ENCODE measurements around the gene METTL9.
"Not testable (repeated sequence)": the region's sequence is repeated elsewhere in the genome, so short reads cannot be mapped to it uniquely, and the experiment has no call there.

Gene METTL9

DNA sequence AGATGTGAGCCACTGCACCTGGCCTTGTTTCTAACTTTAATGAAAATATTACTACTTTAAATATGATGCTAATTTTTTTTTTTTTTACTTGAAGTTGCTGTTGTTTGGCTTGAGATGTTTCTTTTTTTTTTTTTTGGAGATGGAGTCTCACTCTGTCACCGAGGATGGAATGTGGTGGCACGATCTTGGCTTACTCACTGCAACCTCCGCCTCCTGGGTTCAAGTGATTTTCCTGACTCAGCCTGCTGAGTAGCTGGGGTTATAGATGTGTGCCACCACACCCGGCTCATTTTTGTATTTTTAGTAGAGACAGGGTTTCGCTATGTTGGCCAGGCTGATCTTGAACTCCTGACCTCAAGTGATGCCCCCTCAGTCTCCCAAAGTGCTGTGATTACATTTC, 29.4 kb downstream of the METTL9 start:
- ATAC-seq = no peak
- TF ChIP-seq BACH2 (CRISPR knock-in tag; IDR thresholded peaks at IDR 0.05; ENCODE audit: borderline replicate concordance) (no peak), ARNTL (CRISPR knock-in tag; IDR thresholded peaks at IDR 0.05; ENCODE audit: borderline replicate concordance, low read depth) (no peak), ZNF70 (CRISPR knock-in tag; IDR thresholded peaks at IDR 0.05) (no peak), OSR1 (CRISPR knock-in tag; IDR thresholded peaks at IDR 0.05) (no peak), ZC3H10 (CRISPR knock-in tag; IDR thresholded peaks at IDR 0.05) (no peak), ZNF565 (CRISPR knock-in tag; conservative IDR thresholded peaks at IDR 0.05; ENCODE audit: low read depth) (no peak), PPARA (CRISPR knock-in tag; IDR thresholded peaks at IDR 0.05; ENCODE audit: borderline replicate concordance) (no peak), TOX (CRISPR knock-in tag; IDR thresholded peaks at IDR 0.05; ENCODE audit: borderline replicate concordance) (no peak), SNAI2 (CRISPR knock-in tag; IDR thresholded peaks at IDR 0.05) (no peak), ZFP30 (CRISPR knock-in tag; IDR thresholded peaks at IDR 0.05) (no peak), TCF4 (CRISPR knock-in tag; IDR thresholded peaks at IDR 0.05; ENCODE audit: borderline replicate concordance) (no peak)
- TF ChIP-seq, protein P1, sequence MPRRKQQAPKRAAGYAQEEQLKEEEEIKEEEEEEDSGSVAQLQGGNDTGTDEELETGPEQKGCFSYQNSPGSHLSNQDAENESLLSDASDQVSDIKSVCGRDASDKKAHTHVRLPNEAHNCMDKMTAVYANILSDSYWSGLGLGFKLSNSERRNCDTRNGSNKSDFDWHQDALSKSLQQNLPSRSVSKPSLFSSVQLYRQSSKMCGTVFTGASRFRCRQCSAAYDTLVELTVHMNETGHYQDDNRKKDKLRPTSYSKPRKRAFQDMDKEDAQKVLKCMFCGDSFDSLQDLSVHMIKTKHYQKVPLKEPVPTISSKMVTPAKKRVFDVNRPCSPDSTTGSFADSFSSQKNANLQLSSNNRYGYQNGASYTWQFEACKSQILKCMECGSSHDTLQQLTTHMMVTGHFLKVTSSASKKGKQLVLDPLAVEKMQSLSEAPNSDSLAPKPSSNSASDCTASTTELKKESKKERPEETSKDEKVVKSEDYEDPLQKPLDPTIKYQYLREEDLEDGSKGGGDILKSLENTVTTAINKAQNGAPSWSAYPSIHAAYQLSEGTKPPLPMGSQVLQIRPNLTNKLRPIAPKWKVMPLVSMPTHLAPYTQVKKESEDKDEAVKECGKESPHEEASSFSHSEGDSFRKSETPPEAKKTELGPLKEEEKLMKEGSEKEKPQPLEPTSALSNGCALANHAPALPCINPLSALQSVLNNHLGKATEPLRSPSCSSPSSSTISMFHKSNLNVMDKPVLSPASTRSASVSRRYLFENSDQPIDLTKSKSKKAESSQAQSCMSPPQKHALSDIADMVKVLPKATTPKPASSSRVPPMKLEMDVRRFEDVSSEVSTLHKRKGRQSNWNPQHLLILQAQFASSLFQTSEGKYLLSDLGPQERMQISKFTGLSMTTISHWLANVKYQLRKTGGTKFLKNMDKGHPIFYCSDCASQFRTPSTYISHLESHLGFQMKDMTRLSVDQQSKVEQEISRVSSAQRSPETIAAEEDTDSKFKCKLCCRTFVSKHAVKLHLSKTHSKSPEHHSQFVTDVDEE (CRISPR knock-in tag; IDR thresholded peaks at IDR 0.05) = no peak
- TF ChIP-seq, protein P2, sequence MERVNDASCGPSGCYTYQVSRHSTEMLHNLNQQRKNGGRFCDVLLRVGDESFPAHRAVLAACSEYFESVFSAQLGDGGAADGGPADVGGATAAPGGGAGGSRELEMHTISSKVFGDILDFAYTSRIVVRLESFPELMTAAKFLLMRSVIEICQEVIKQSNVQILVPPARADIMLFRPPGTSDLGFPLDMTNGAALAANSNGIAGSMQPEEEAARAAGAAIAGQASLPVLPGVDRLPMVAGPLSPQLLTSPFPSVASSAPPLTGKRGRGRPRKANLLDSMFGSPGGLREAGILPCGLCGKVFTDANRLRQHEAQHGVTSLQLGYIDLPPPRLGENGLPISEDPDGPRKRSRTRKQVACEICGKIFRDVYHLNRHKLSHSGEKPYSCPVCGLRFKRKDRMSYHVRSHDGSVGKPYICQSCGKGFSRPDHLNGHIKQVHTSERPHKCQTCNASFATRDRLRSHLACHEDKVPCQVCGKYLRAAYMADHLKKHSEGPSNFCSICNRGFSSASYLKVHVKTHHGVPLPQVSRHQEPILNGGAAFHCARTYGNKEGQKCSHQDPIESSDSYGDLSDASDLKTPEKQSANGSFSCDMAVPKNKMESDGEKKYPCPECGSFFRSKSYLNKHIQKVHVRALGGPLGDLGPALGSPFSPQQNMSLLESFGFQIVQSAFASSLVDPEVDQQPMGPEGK (CRISPR knock-in tag; IDR thresholded peaks at IDR 0.05; ENCODE audit: borderline replicate concordance) = no peak
- TF ChIP-seq, protein P3, sequence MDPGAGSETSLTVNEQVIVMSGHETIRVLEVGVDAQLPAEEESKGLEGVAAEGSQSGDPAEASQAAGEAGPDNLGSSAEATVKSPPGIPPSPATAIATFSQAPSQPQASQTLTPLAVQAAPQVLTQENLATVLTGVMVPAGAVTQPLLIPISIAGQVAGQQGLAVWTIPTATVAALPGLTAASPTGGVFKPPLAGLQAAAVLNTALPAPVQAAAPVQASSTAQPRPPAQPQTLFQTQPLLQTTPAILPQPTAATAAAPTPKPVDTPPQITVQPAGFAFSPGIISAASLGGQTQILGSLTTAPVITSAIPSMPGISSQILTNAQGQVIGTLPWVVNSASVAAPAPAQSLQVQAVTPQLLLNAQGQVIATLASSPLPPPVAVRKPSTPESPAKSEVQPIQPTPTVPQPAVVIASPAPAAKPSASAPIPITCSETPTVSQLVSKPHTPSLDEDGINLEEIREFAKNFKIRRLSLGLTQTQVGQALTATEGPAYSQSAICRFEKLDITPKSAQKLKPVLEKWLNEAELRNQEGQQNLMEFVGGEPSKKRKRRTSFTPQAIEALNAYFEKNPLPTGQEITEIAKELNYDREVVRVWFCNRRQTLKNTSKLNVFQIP (CRISPR knock-in tag; IDR thresholded peaks at IDR 0.05; ENCODE audit: borderline replicate concordance, low read depth) = no peak
- TF ChIP-seq, protein P4, sequence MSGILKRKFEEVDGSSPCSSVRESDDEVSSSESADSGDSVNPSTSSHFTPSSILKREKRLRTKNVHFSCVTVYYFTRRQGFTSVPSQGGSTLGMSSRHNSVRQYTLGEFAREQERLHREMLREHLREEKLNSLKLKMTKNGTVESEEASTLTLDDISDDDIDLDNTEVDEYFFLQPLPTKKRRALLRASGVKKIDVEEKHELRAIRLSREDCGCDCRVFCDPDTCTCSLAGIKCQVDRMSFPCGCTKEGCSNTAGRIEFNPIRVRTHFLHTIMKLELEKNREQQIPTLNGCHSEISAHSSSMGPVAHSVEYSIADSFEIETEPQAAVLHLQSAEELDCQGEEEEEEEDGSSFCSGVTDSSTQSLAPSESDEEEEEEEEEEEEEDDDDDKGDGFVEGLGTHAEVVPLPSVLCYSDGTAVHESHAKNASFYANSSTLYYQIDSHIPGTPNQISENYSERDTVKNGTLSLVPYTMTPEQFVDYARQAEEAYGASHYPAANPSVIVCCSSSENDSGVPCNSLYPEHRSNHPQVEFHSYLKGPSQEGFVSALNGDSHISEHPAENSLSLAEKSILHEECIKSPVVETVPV (CRISPR knock-in tag; IDR thresholded peaks at IDR 0.05) = no peak

DNA sequence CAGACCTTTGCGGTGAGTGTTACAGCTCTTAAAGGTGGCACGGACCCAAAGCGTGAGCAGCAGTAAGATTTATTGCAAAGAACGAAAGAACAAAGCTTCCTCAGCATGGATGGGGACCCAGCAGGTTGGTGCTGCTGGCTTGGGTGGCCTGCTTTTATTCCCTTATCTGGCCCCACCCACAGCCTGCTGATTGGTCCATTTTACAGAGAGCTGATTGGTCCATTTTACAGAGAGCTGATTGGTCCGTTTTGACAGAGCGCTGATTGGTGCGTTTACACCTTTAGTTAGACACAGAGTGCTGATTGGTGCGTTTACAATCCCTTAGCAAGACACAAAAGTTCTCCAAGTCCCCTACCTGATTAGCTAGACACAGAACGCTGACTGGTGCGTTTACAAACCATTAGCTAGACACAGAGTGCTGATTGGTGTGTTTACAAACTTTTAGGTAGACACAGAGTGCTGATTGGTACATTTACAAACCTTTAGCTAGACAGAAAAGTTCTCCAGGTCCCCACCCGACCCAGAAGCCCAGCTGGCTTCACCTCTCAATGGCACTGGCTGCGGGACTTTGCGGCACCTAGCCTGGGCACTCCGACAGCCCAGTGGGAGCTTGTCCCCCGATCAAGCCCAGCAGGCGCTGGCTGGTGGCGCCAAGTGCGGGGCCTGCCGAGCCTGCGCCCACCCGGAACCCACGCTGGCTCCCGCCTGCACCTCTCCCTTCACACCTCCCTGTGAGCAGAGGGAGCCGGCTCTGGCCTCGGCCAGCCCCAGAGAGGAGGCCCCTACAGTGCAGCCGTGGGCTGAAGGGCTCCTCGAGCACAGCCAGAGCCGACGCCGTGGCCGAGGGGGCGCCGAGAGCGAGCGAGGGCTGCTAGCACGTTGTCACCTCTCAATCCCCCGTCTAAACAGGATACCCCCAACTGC, 30.5 kb downstream of the METTL9 start:
- not testable (repeated sequence) for ATAC-seq

DNA sequence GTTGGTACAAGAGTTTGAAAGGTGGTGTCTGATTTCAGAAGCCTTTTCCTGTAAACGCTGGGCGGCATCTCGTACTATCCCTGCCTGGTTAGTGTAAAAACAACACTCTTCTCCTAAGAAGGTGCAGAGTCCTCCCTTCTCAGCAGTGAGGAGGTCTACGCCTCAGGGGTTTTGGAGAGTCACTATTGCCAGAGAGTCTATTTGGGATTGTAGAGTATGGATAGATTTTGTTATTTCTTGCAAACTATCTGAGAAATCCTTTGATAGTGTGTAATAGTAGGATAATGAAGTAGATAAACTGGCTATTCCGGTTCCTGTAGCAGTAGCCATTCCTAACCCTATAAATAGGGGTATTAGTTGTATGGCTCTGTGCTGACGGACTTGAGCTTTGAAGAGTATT, 31.5 kb downstream of the METTL9 start:
- not testable (repeated sequence) for ATAC-seq

DNA sequence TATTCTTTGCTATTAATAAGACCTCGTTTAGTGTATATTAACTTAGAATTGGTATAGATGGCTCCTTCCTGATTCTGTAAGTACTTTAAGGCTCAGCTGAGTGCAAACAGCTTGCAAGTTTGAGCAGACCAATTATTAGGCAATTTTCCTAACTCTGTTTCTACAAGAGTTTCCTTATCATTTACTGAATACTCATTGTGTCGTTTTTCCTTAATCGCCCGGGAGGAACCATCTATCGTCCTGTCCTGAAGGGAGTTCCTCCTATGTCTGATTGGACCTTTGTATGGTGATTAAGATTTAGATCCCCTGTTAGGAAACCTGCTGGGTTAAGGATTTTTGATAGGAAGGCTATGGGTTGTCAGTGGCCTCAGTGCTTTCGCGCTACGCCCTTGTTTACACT, 32.0 kb downstream of the METTL9 start:
- not testable (repeated sequence) for ATAC-seq

DNA sequence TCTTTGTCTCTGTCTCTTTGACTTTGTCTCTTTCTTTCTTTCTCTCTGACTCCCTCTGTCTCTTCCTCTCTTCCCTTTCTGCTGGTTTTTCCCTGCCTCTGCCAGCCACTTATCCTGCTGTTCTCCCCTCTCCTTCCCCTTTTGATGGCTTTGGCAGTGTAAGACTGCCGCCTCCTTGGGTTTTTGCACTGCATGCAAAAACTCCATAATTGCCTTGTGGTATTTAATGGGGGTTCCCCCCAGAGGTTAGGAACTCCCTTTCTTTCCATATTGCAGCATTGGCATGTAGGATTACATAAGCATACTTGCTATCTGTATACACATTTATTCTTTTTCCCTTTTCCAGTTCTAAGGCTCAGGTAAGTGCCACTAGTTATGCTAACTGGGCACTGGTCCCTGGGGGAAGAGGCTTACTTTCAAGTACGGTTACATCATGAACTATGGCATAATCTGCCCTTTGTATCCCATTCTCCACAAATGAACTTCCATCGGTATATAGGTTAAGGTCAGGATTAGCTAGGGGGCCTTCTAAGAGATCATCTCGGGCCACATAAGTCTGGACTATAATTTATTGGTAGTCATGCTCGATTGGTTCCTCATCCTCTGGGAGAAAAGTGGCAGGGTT, 32.7 kb downstream of the METTL9 start:
- ATAC-seq = not testable (repeated sequence)

DNA sequence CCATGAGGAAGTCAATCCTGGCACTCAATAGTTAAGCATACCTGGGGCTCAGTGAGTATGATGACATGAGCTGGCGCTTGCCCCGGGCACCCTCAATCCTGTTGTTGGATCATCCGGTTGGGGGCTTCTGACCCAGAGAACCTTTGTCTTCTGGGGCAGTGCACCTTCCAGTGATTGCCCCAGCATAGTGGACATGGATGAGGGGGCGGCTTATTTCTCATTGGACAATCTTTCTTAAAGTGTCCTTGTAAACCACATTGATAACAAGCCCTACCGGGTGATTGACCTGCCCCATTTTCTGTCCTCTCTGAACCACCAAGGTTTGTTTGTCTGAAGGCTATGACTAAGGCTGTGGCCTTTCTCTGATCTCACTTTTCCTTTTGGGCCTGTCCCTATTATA, 34.8 kb downstream of the METTL9 start:
- no peak for ATAC-seq
- TF ChIP-seq ESRRG (CRISPR knock-in tag; IDR thresholded peaks at IDR 0.05) = no peak
- no peak for TF ChIP-seq ZC3H10 (CRISPR knock-in tag; IDR thresholded peaks at IDR 0.05)
- TF ChIP-seq ZFP3 (CRISPR knock-in tag; IDR thresholded peaks at IDR 0.05) = no peak
- TF ChIP-seq ZNF70 (CRISPR knock-in tag; IDR thresholded peaks at IDR 0.05) = no peak
- TF ChIP-seq, protein P3 (CRISPR knock-in tag; IDR thresholded peaks at IDR 0.05; ENCODE audit: borderline replicate concordance, low read depth) = no peak

DNA sequence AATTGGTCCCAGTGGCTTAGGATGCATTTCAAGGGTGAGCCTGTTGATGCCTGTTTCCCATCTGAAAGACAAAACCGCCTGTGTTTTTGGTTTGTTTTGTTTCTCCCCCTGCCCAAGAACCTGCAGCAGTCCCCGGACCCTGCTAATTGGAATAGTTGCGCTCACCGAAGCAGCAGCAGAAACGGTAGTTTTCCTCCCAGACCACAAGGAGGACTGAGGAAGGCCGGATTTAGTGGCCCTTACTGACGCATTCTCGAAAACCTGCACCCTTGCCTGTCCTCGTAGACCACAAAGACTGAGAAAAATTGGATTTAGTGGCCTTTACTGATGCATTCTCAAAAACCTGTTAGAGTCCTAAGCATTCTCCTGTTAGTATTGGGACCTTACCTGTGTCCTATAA, 36.3 kb downstream of the METTL9 start:
- not testable (repeated sequence) for ATAC-seq

Measured in SK-N-SH treated with all-trans-retinoic acid at 6 μM for 48 hours (cell line).